ENCODE results near the gene ZSCAN5A.
"Not testable (repeated sequence)": the region's sequence is repeated elsewhere in the genome, so short reads cannot be mapped to it uniquely, and the experiment has no call there.

Gene ZSCAN5A

GRCh38 chr19:56248736-56249338, 65.8 kb downstream of the ZSCAN5A start:
- no CpG with 5 or more reads among the region's 8 CpGs for WGBS (ENCODE audit: insufficient coverage, insufficient read length)
- H3K4me3 ChIP-seq (ENCODE audit: low read length); H3K36me3 ChIP-seq (ENCODE audit: control insufficient read depth, insufficient read depth, low read length); H3K27me3 ChIP-seq (ENCODE audit: control insufficient read depth, insufficient read depth, low read length); H3K27ac ChIP-seq (ENCODE audit: low read length); H3K9me3 ChIP-seq (ENCODE audit: control insufficient read depth, insufficient read depth, low read length); DNase-seq (ENCODE audit: low read depth, low spot score); H3K4me1 ChIP-seq (ENCODE audit: control insufficient read depth, insufficient read depth, low read length): not testable (repeated sequence)

- not testable (repeated sequence) for H3K27me3 ChIP-seq (ENCODE audit: control insufficient read depth, insufficient read depth, low read length); H3K9me3 ChIP-seq (ENCODE audit: control insufficient read depth, insufficient read depth, low read length); H3K4me3 ChIP-seq (ENCODE audit: low read length); H3K4me1 ChIP-seq (ENCODE audit: control insufficient read depth, insufficient read depth, low read length); DNase-seq (ENCODE audit: low read depth, low spot score); H3K27ac ChIP-seq (ENCODE audit: low read length); H3K36me3 ChIP-seq (ENCODE audit: control insufficient read depth, insufficient read depth, low read length)
- WGBS (ENCODE audit: insufficient coverage, insufficient read length) = no CpG with 5 or more reads among the region's 4 CpGs
These were observed 68.9 kb downstream of the ZSCAN5A start for GRCh38 chr19:56245764-56246163.

GRCh38 chr19:56245121-56245740, 69.4 kb downstream of the ZSCAN5A start:
- Histone ChIP-seq H3K27me3 (ENCODE audit: control insufficient read depth, insufficient read depth, low read length) (no peaks in the 10 kb centered on the region), H3K9me3 (ENCODE audit: control insufficient read depth, insufficient read depth, low read length) (peaks cover 1% of the 10 kb centered on the region; the same call in 1 of the 2 replicates), H3K4me1 (ENCODE audit: control insufficient read depth, insufficient read depth, low read length) (no peaks in the 10 kb centered on the region), H3K36me3 (ENCODE audit: control insufficient read depth, insufficient read depth, low read length) (no peaks in the 10 kb centered on the region), H3K27ac (ENCODE audit: low read length) (no peak overlapping the region), H3K4me3 (ENCODE audit: low read length) (no peak overlapping the region)
- no CpG with 5 or more reads among the region's 7 CpGs for WGBS (ENCODE audit: insufficient coverage, insufficient read length)
- no peak for DNase-seq (ENCODE audit: low read depth, low spot score)

GRCh38 chr19:56223481-56223880, 91.2 kb downstream of the ZSCAN5A start:
- DNase-seq (ENCODE audit: low read depth, low spot score) = no peak
- Histone ChIP-seq H3K36me3 (ENCODE audit: control insufficient read depth, insufficient read depth, low read length) (no peaks in the 10 kb centered on the region), H3K4me1 (ENCODE audit: control insufficient read depth, insufficient read depth, low read length) (no peaks in the 10 kb centered on the region), H3K4me3 (ENCODE audit: low read length) (no peak overlapping the region), H3K27ac (ENCODE audit: low read length) (no peak overlapping the region), H3K27me3 (ENCODE audit: control insufficient read depth, insufficient read depth, low read length) (no peaks in the 10 kb centered on the region), H3K9me3 (ENCODE audit: control insufficient read depth, insufficient read depth, low read length) (no peaks in the 10 kb centered on the region)
- no CpG with 5 or more reads among the region's 9 CpGs for WGBS (ENCODE audit: insufficient coverage, insufficient read length)

DNA sequence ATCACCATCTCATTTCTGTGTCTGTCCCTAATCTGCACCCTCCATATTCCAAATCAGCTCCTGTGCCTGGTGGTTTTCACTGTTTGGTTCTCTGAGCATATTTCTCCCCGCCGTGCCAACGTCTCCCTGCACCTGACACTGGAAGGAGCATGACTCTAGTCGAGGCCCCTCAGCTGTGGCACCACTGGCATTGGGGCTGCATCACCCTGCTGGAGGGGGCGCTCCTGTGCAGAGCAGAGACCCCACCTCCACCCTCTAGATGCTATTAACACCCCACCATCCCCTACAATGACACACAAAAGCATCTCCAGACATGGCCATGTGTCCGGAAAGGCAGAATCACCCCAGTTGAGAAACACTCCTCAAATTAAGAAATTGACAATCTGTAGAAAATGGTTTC, 91.7 kb downstream of the ZSCAN5A start:
- no peaks in the 10 kb centered on the region for H3K36me3 ChIP-seq (ENCODE audit: control insufficient read depth, insufficient read depth, low read length)
- H3K27me3 ChIP-seq (ENCODE audit: control insufficient read depth, insufficient read depth, low read length) = no peaks in the 10 kb centered on the region
- H3K9me3 ChIP-seq (ENCODE audit: control insufficient read depth, insufficient read depth, low read length) = no peaks in the 10 kb centered on the region
- DNase-seq (ENCODE audit: low read depth, low spot score) = no peak
- H3K4me3 ChIP-seq (ENCODE audit: low read length) = no peak overlapping the region
- H3K4me1 ChIP-seq (ENCODE audit: control insufficient read depth, insufficient read depth, low read length) = no peaks in the 10 kb centered on the region
- no peak overlapping the region for H3K27ac ChIP-seq (ENCODE audit: low read length)
- WGBS (ENCODE audit: insufficient coverage, insufficient read length) = no CpG with 5 or more reads among the region's 6 CpGs

DNA sequence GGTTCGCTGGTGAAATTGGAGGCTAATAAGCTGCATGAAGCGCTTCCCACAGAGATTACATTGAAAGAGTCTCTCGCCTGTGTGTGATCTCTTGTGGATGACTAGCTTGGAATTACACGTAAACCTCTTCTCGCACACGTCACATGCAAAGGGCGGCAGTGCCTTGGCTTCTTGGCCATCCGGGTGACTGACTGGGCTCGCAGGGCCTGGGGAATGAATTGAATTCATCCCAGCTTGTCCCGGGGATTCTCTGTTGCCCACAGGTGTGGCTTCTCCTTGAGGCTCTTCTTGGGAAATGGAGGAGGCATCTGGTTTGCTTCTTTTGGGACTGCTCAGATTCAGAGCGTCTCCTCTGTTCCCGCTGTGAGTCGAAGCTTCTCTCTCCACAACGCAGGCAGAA, 92.8 kb downstream of the ZSCAN5A start:
- Histone ChIP-seq H3K36me3 (ENCODE audit: control insufficient read depth, insufficient read depth, low read length) (no peaks in the 10 kb centered on the region), H3K27ac (ENCODE audit: low read length) (no peak overlapping the region), H3K4me1 (ENCODE audit: control insufficient read depth, insufficient read depth, low read length) (no peaks in the 10 kb centered on the region), H3K9me3 (ENCODE audit: control insufficient read depth, insufficient read depth, low read length) (no peaks in the 10 kb centered on the region), H3K4me3 (ENCODE audit: low read length) (no peak overlapping the region), H3K27me3 (ENCODE audit: control insufficient read depth, insufficient read depth, low read length) (no peaks in the 10 kb centered on the region)
- no peak for DNase-seq (ENCODE audit: low read depth, low spot score)
- no CpG with 5 or more reads among the region's 14 CpGs for WGBS (ENCODE audit: insufficient coverage, insufficient read length)

- H3K9me3 ChIP-seq (ENCODE audit: control insufficient read depth, insufficient read depth, low read length); H3K4me1 ChIP-seq (ENCODE audit: control insufficient read depth, insufficient read depth, low read length); DNase-seq (ENCODE audit: low read depth, low spot score); H3K27me3 ChIP-seq (ENCODE audit: control insufficient read depth, insufficient read depth, low read length); H3K4me3 ChIP-seq (ENCODE audit: low read length); H3K36me3 ChIP-seq (ENCODE audit: control insufficient read depth, insufficient read depth, low read length); H3K27ac ChIP-seq (ENCODE audit: low read length): not testable (repeated sequence)
- no CpG with 5 or more reads among the region's 9 CpGs for WGBS (ENCODE audit: insufficient coverage, insufficient read length)
These were observed 93.2 kb downstream of the ZSCAN5A start for GRCh38 chr19:56221442-56221841.

DNA sequence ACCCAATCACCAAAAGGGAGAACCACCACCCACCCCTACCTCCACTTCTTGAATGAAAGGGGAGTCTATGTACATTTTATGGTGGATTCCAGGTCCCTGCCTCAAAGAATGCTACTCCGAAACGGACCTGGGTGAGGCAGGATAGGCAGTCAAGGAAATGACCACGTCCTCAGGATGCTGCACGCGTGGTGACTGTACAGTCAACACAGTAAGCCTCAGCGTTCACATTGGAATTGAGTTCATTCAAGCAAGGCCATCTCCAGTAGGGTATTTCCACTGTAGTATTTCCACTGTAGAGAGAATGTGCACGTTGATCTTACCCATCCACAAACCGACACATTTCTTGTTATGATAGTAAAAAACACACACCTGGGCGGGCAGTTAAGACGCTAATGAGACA, 95.7 kb downstream of the ZSCAN5A start:
- Histone ChIP-seq H3K36me3 (ENCODE audit: control insufficient read depth, insufficient read depth, low read length) (no peaks in the 10 kb centered on the region), H3K27ac (ENCODE audit: low read length) (no peak overlapping the region), H3K27me3 (ENCODE audit: control insufficient read depth, insufficient read depth, low read length) (no peaks in the 10 kb centered on the region), H3K4me1 (ENCODE audit: control insufficient read depth, insufficient read depth, low read length) (no peaks in the 10 kb centered on the region), H3K9me3 (ENCODE audit: control insufficient read depth, insufficient read depth, low read length) (no peaks in the 10 kb centered on the region), H3K4me3 (ENCODE audit: low read length) (no peak overlapping the region)
- no CpG with 5 or more reads among the region's 10 CpGs for WGBS (ENCODE audit: insufficient coverage, insufficient read length)
- DNase-seq (ENCODE audit: low read depth, low spot score) = no peak

DNA sequence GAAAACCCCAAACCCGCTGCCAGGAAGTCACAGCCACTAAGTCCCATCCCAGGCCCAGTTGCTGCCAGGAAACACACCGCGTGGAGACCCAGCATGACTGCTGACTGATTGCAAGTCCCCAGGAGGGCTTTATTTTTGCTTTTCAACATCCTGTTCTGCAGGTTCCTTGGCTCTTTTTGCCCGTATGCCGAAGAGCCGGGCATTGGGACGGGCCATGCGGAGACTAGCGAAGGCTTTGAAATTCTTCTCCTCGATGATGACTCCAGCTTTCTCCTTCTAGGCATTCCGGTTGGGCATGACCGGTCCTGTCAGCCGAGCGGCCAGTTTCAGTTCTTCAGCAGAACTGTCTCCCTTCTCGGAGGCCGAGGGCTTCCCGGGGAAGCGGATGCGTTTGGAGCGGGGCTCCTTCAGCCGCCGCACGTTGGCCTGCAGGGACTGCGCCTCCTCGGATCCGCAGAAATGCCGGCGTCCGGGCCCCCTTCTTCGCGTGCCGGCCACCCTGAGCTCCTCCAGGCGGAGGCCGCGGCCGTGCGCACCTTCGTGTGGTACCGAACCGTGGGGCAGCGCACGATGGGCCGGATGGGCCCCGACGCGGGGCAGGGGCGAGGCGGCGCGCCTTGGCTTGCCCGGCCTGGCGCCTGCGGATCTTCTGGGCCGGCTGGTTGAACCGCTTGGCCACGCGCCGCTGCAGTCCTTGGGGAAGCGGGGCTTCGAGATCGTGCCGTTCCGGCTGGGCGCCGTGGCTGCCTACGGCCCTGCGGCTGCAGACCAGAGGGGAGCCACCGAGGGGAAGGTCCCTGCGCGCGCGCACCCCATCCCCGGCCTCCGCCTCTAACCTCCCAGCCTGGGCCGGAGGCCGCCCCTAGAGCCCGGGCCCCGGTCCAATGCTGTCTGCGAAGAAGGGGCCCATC, 97.3 kb downstream of the ZSCAN5A start:
- H3K36me3 ChIP-seq (ENCODE audit: control insufficient read depth, insufficient read depth, low read length) = no peaks in the 10 kb centered on the region
- no peaks in the 10 kb centered on the region for H3K27me3 ChIP-seq (ENCODE audit: control insufficient read depth, insufficient read depth, low read length)
- no CpG with 5 or more reads among the region's 79 CpGs for WGBS (ENCODE audit: insufficient coverage, insufficient read length)
- H3K27ac ChIP-seq (ENCODE audit: low read length) = no peak overlapping the region
- peak; percentile 25 for DNase-seq (ENCODE audit: low read depth, low spot score)
- H3K4me3 ChIP-seq (ENCODE audit: low read length) = peak overlapping the region; percentile 19; the same call in 1 of the 2 replicates
- no peaks in the 10 kb centered on the region for H3K4me1 ChIP-seq (ENCODE audit: control insufficient read depth, insufficient read depth, low read length)
- H3K9me3 ChIP-seq (ENCODE audit: control insufficient read depth, insufficient read depth, low read length) = no peaks in the 10 kb centered on the region

- DNase-seq (ENCODE audit: low read depth, low spot score) = no peak
- WGBS (ENCODE audit: insufficient coverage, insufficient read length) = no CpG with 5 or more reads among the region's 4 CpGs
- Histone ChIP-seq H3K4me1 (ENCODE audit: control insufficient read depth, insufficient read depth, low read length) (no peaks in the 10 kb centered on the region), H3K4me3 (ENCODE audit: low read length) (no peak overlapping the region), H3K27me3 (ENCODE audit: control insufficient read depth, insufficient read depth, low read length) (no peaks in the 10 kb centered on the region), H3K36me3 (ENCODE audit: control insufficient read depth, insufficient read depth, low read length) (no peaks in the 10 kb centered on the region), H3K9me3 (ENCODE audit: control insufficient read depth, insufficient read depth, low read length) (no peaks in the 10 kb centered on the region), H3K27ac (ENCODE audit: low read length) (no peak overlapping the region)
These were observed 102.9 kb downstream of the ZSCAN5A start for GRCh38 chr19:56211718-56212117.
